Measurements from ENCODE around the gene KCNQ1.

- TF ChIP-seq CTCF (IDR thresholded peaks at IDR 0.05; ENCODE audit: low read length), result no peak
- no peak for TF ChIP-seq EZH2 (IDR thresholded peaks at IDR 0.05; ENCODE audit: borderline replicate concordance, low read length)
Measured at GRCh38 chr11:2477254-2477653, 32.4 kb downstream of the KCNQ1 start.
